Smooth muscle cell (in vitro differentiated cells): ENCODE results near the gene ABTB1. TPM values are rescaled to one million over a fixed set of nuclear protein-coding genes. Genes with fewer than 3 reads are reported as not detected.
"Not testable (repeated sequence)": the region's sequence is repeated elsewhere in the genome, so short reads cannot be mapped to it uniquely, and the experiment has no call there.

Experiments
- DNase-seq: peaks from one replicate; lab custom pipeline; 2025; ENCODE audit not compliant: unreplicated experiment; lab: John Stamatoyannopoulos, UW
- H2AFZ ChIP-seq: fragments of 200-600 bp; sonication (generic); 2 replicates; pipeline ENCODE4 v1.6.0; 2016; ENCODE audit warnings: antibody characterized with exemption, low read depth, mild to moderate bottlenecking
- H3F3A ChIP-seq: fragments of 200-600 bp; sonication (generic); 2 replicates; pipeline ENCODE4 v1.6.0; 2017; ENCODE audit warnings: antibody characterized with exemption, low read depth
- H3K27ac ChIP-seq: fragments of 200-600 bp; sonication (generic); 2 replicates; pipeline ENCODE4 v1.5.1; 2016; ENCODE audit warnings: low read depth, mild to moderate bottlenecking
- H3K27me3 ChIP-seq: fragments of 200-600 bp; sonication (generic); 2 replicates; pipeline ENCODE4 v1.6.1; 2016; ENCODE audit warnings: low read depth, mild to moderate bottlenecking
- H3K36me3 ChIP-seq: fragments of 200-600 bp; sonication (generic); 2 replicates; pipeline ENCODE4 v1.5.1; 2016; ENCODE audit warnings: low read depth
- H3K4me1 ChIP-seq: fragments of 200-600 bp; sonication (generic); 2 replicates; pipeline ENCODE4 v1.5.1; 2016; ENCODE audit warnings: low read depth
- H3K4me2 ChIP-seq: fragments of 200-600 bp; sonication (generic); 2 replicates; pipeline ENCODE4 v1.6.0; 2016; ENCODE audit warnings: mild to moderate bottlenecking
- H3K4me3 ChIP-seq: fragments of 200-600 bp; sonication (generic); 2 replicates; pipeline ENCODE4 v1.5.1; 2016; ENCODE audit warnings: mild to moderate bottlenecking
- H3K79me2 ChIP-seq: fragments of 200-600 bp; sonication (generic); 2 replicates; pipeline ENCODE4 v1.6.0; 2016; ENCODE audit warnings: low read depth, mild to moderate bottlenecking
- H3K9ac ChIP-seq: fragments of 200-600 bp; sonication (generic); 2 replicates; pipeline ENCODE4 v1.6.0; 2016; ENCODE audit warnings: low read depth
- H3K9me3 ChIP-seq: fragments of 200-600 bp; sonication (generic); replicated peaks from 2 replicates; pipeline ENCODE4 v1.5.1; 2016; ENCODE audit warnings: low read depth
- H4K20me1 ChIP-seq: fragments of 200-600 bp; sonication (generic); 2 replicates; pipeline ENCODE4 v1.6.0; 2016; ENCODE audit warnings: low read depth
- CTCF ChIP-seq: fragments of 200-600 bp; sonication (generic); IDR thresholded peaks from 2 replicates; pipeline ENCODE4 v1.5.1; 2017; ENCODE audit warnings: borderline replicate concordance, mild to moderate bottlenecking, antibody characterized with exemption; ENCODE audit not compliant: insufficient read depth, poor library complexity, severe bottlenecking
- WGBS: methylation state at CpG from one replicate; pipeline ENCODE4 v1.1.7; 2016; ENCODE audit warnings: low lambda C conversion rate; 5-methylcytosine and 5-hydroxymethylcytosine counted together
- polyA plus RNA-seq: library from polyadenylated mRNA; unstranded; fragments of >200 nt; fragmentation: Nextera tagmentation; extraction: Ambion mirVana; gene quantifications from 2 replicates; pipeline ENCODE4 v1.2.1, GENCODE V29; 2016
- total RNA-seq: library from RNA; depleted of rRNA; stranded (reverse); fragments of >200 nt; gene quantifications from 2 replicates; pipeline ENCODE4 v1.2.3, GENCODE V29; 2014

Gene ABTB1
- total and polyA plus RNA-seq, 2 experiments from 2014 or later: 2.8 to 17.9 TPM

- Histone ChIP-seq H3K4me1 (peaks cover 6% of the 10 kb centered on the region), H3K27ac (no peak overlapping the region), H3K79me2 (no peaks in the 10 kb centered on the region), H3F3A (peaks cover 3% of the 10 kb centered on the region), H2AFZ (no peak overlapping the region), H3K4me3 (no peak overlapping the region), H3K9ac (no peak overlapping the region), H3K27me3 (no peaks in the 10 kb centered on the region), H3K9me3 (no peaks in the 10 kb centered on the region), H3K36me3 (no peaks in the 10 kb centered on the region), H4K20me1 (no peaks in the 10 kb centered on the region), H3K4me2 (no peak overlapping the region)
- TF ChIP-seq CTCF: no peak
- DNase-seq: no peak
- WGBS: 86% methylated on average over 11 of the region's 11 CpGs
Measured at GRCh38 chr3:127701280-127701911, 28.6 kb downstream of the ABTB1 start.

GRCh38 chr3:127702151-127702578 lies 29.4 kb downstream of the ABTB1 start:
- no peak for DNase-seq
- Histone ChIP-seq H3F3A (no peaks in the 10 kb centered on the region), H3K27ac (no peak overlapping the region), H4K20me1 (no peaks in the 10 kb centered on the region), H2AFZ (no peak overlapping the region), H3K9me3 (no peaks in the 10 kb centered on the region), H3K4me3 (no peak overlapping the region), H3K9ac (no peak overlapping the region), H3K4me1 (peaks cover 6% of the 10 kb centered on the region), H3K36me3 (no peaks in the 10 kb centered on the region), H3K79me2 (no peaks in the 10 kb centered on the region), H3K4me2 (no peak overlapping the region), H3K27me3 (no peaks in the 10 kb centered on the region)
- TF ChIP-seq CTCF: no peak
- 68% methylated on average over 4 of the region's 4 CpGs for WGBS

GRCh38 chr3:127704840-127705239 lies 32.1 kb downstream of the ABTB1 start:
- not testable (repeated sequence) for H3K9ac ChIP-seq, H3K9me3 ChIP-seq, H2AFZ ChIP-seq, H3K4me3 ChIP-seq, DNase-seq, H3K4me1 ChIP-seq, H3K27me3 ChIP-seq, H3K79me2 ChIP-seq, H3F3A ChIP-seq, H3K4me2 ChIP-seq, H3K36me3 ChIP-seq, H3K27ac ChIP-seq, H4K20me1 ChIP-seq
- 92% methylated on average over 4 of the region's 4 CpGs for WGBS

- no peaks in the 10 kb centered on the region for H3F3A ChIP-seq
- H3K4me1 ChIP-seq: no peaks in the 10 kb centered on the region
- no peaks in the 10 kb centered on the region for H4K20me1 ChIP-seq
- no peaks in the 10 kb centered on the region for H3K79me2 ChIP-seq
- H3K36me3 ChIP-seq: no peaks in the 10 kb centered on the region
- no peak overlapping the region for H2AFZ ChIP-seq
- H3K27me3 ChIP-seq: no peaks in the 10 kb centered on the region
- no peak overlapping the region for H3K9ac ChIP-seq
- no peak overlapping the region for H3K4me3 ChIP-seq
- DNase-seq: no peak
- WGBS: 91% methylated on average over 7 of the region's 7 CpGs
- H3K27ac ChIP-seq: no peak overlapping the region
- no peaks in the 10 kb centered on the region for H3K9me3 ChIP-seq
- H3K4me2 ChIP-seq: no peak overlapping the region
- TF ChIP-seq CTCF: no peak
Measured at GRCh38 chr3:127706312-127706711, 33.6 kb downstream of the ABTB1 start.
